Left lung (tissue), 10 donors: ENCODE results near the gene RGS17. TPM values are rescaled to one million over a fixed set of nuclear protein-coding genes. Genes with fewer than 3 reads are reported as not detected.

Experiments
- ATAC-seq: fragments of 200-7000 bp; cut with Tn5 transposase; one replicate; pipeline ENCODE4 v1.9.1; 2020; ENCODE audit warnings: moderate library complexity
- DNase-seq, 4 donors: peaks; one replicate each; pipeline ENCODE4 v3.0.0-alpha.2; 2013 to 2020
- H3K27ac ChIP-seq, 2 donors: fragments of 200-600 bp; sonication (generic) in 1 of 2; one replicate each; pipeline versions ENCODE4 v1.5.0 to v1.8.0; 2020 to 2021
- H3K27me3 ChIP-seq, 2 donors: fragments of 200-600 bp; sonication (generic) in 1 of 2; one replicate each; pipeline versions ENCODE4 v1.5.0 to v1.8.0; 2020 to 2021
- H3K36me3 ChIP-seq, 2 donors: fragments of 200-600 bp; sonication (generic) in 1 of 2; one replicate each; pipeline versions ENCODE4 v1.5.0 to v1.8.0; 2020 to 2021
- H3K4me1 ChIP-seq, 2 donors: fragments of 200-600 bp; one replicate each; pipeline ENCODE4 v1.8.0; 2021
- H3K4me3 ChIP-seq, 2 donors: fragments of 200-600 bp; sonication (generic) in 1 of 2; one replicate each; pipeline versions ENCODE4 v1.5.0 to v1.8.0; 2020 to 2021; ENCODE audit warnings: mild to moderate bottlenecking in 1 of 2
- H3K9me3 ChIP-seq, 2 donors: fragments of 200-600 bp; sonication (generic) in 1 of 2; one replicate each; pipeline versions ENCODE4 v1.5.0 to v1.8.0; 2020 to 2021
- intact Hi-C, 2 donors: fragments of 100-400 bp; cut with DNase I; formaldehyde crosslinking; loops; one replicate each; pipeline versions ENCODE4 v1.11.2 to v1.14.2; 2022
- polyA plus RNA-seq, 6 donors: library from polyadenylated mRNA; unstranded; fragments of 120-200 nt; gene quantifications; one replicate each; pipeline ENCODE4 v1.2.1, GENCODE V29; 2013; ENCODE audit not compliant: insufficient read length in 6 of 6
- total RNA-seq, 2 donors: library from RNA; stranded (reverse); fragmentation: NEBNext Ultra II Directional; extraction: Animal tissue kit (Norgen Biotek cat#: 25700); gene quantifications; one replicate each; pipeline ENCODE4 v1.2.1, GENCODE V29; 2021
- TF ChIP-seq, protein P1 (sequence below), 2 donors: fragments of 200-600 bp; sonication (generic) in 1 of 2; IDR thresholded peaks; one replicate each; pipeline versions ENCODE4 v1.5.0 to v1.8.0; 2021; ENCODE audit warnings: antibody characterized with exemption in 2 of 2
- donor health status: DM: no; HTN: yes; CAD: no.
- donor health status: DM: no; HTN: no; CAD: no.

Gene RGS17
- total and polyA plus RNA-seq, 8 donors, result 0.15 to 2.7 (median 2.3) TPM

DNA sequence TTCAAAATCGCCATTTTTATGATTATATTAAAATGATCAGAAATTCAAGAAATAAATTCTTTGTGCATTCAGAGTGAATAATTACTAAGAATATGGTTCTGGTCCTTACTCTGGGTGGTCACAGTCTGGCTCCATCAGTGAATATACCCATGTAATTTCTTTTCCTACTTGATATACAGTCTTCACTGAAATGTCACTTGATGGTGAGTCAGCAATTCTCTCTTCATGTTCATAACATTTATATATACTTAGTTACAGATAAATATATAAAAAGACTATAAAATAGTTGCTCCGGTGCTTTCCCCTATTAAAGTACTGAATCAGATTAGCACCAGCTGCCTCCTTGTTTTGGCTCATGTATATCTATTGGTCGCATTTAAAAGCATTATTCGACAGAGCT, 72.2 kb downstream of the RGS17 start:
- TF ChIP-seq, protein P1, sequence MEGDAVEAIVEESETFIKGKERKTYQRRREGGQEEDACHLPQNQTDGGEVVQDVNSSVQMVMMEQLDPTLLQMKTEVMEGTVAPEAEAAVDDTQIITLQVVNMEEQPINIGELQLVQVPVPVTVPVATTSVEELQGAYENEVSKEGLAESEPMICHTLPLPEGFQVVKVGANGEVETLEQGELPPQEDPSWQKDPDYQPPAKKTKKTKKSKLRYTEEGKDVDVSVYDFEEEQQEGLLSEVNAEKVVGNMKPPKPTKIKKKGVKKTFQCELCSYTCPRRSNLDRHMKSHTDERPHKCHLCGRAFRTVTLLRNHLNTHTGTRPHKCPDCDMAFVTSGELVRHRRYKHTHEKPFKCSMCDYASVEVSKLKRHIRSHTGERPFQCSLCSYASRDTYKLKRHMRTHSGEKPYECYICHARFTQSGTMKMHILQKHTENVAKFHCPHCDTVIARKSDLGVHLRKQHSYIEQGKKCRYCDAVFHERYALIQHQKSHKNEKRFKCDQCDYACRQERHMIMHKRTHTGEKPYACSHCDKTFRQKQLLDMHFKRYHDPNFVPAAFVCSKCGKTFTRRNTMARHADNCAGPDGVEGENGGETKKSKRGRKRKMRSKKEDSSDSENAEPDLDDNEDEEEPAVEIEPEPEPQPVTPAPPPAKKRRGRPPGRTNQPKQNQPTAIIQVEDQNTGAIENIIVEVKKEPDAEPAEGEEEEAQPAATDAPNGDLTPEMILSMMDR (IDR thresholded peaks at IDR 0.05), result no peak
- no peak overlapping the region for H3K4me3 ChIP-seq
- no peaks in the 10 kb centered on the region for H3K27me3 ChIP-seq
- H3K9me3 ChIP-seq, result peaks cover 0 to 2% of the 10 kb centered on the region in 2 donors
- intact Hi-C loops, result no loop called here
- DNase-seq (no peak), ATAC-seq (no peak)
- H3K36me3 ChIP-seq, result no peaks in the 10 kb centered on the region
- H3K27ac ChIP-seq, result no peak overlapping the region
- no peaks in the 10 kb centered on the region for H3K4me1 ChIP-seq

DNA sequence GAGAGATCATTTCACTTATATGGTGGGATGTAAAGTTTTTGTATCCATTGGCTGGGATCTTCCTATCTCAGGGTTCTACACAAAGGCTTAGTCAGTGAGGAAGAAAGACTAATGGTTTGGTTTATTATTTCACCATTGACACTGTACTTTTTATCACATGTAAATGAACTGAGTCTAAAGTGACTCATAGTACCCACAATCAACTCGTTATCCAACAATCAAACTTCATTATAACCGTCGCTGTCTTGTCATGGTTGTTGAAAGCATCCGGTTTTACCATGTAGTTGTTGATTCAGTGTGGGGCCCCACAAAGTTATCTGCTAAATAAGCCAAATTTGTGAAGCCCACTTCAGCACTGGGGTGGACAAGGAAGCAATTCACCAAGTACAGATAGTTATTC, 72.8 kb downstream of the RGS17 start:
- H3K27me3 ChIP-seq, result no peaks in the 10 kb centered on the region
- no peak for ATAC-seq
- intact Hi-C loops, result no loop called here
- H3K27ac ChIP-seq, result no peak overlapping the region
- TF ChIP-seq, protein P1 (IDR thresholded peaks at IDR 0.05), result no peak
- H3K9me3 ChIP-seq, result no peaks in the 10 kb centered on the region
- no peaks in the 10 kb centered on the region for H3K4me1 ChIP-seq
- no peaks in the 10 kb centered on the region for H3K36me3 ChIP-seq
- H3K4me3 ChIP-seq, result no peak overlapping the region
- no peak for DNase-seq

DNA sequence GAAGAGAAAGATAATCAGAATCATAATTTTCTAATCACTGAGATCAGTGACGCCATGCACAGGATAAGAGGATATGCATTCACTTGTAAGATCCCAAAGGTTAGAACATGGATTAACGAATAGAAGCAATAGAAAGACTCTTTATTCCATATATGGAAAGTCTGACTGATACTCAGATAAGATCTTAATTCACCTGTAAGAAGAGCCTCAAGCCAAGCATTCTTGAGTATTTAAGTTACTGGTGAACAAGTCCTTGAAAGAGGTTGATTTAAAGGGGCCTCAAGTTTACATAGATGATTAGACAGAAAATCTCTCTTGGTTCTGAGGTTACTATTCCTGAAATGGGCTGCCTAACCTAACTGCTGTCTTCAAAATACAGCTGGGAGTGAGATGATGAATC, 74.8 kb downstream of the RGS17 start:
- ATAC-seq, result no peak

DNA sequence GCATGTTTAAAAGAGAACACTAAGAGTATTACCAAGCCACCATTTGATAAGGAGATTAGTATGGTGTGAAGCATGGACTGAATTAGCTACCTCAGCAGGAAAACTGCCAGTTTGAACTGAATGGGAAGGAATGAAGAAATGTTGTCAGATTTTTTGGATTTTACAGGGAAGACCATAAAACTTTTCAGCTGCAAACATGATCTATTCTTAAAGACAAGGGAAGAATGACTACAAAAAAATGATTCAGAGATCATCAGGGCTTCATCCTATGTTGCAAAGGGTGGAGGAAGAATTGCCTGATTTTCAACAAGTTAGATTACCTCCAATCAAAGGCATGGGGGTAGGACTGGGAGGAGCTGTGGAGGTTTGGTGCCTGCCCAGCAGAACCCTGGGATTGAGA, 79.3 kb downstream of the RGS17 start:
- intact Hi-C loops, result no loop called here
- H3K36me3 ChIP-seq, result no peaks in the 10 kb centered on the region
- DNase-seq (no peak), ATAC-seq (no peak)
- no peak overlapping the region for H3K27ac ChIP-seq
- no peaks in the 10 kb centered on the region for H3K9me3 ChIP-seq
- no peaks in the 10 kb centered on the region for H3K4me1 ChIP-seq
- H3K27me3 ChIP-seq, result no peaks in the 10 kb centered on the region
- TF ChIP-seq, protein P1 (IDR thresholded peaks at IDR 0.05), result no peak
- no peak overlapping the region for H3K4me3 ChIP-seq

More for the DNA sequence above, 74.8 kb downstream of the RGS17 start:
- Histone ChIP-seq H3K27ac (no peak overlapping the region), H3K36me3 (no peaks in the 10 kb centered on the region), H3K4me1 (no peaks in the 10 kb centered on the region), H3K27me3 (no peaks in the 10 kb centered on the region), H3K9me3 (no peaks in the 10 kb centered on the region), H3K4me3 (no peak overlapping the region)
- no peak for DNase-seq
- TF ChIP-seq, protein P1 (IDR thresholded peaks at IDR 0.05), result no peak
- intact Hi-C loops, result no loop called here

DNA sequence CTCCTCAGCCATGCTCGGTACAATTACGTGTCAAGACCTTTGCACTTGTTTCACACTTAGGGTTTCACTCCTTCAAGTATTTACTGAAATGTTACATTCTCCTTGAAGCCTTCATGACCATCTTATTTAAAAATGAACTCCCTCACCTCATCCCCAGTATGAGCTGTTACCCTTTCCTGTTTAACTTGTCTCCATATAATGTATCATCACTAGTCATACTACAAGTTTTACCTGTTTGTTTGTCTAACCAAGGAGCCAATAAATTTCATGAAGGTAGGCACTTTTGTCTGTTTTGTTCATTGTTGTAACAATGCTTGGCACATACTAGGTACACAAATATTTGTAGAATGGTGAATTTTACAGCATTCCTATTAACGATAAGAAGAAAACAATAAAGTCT, 82.5 kb downstream of the RGS17 start:
- no peaks in the 10 kb centered on the region for H3K36me3 ChIP-seq
- TF ChIP-seq, protein P1 (IDR thresholded peaks at IDR 0.05), result no peak
- intact Hi-C loops, result no loop called here
- no peaks in the 10 kb centered on the region for H3K4me1 ChIP-seq
- H3K4me3 ChIP-seq, result no peak overlapping the region
- no peak for ATAC-seq
- no peak for DNase-seq
- H3K9me3 ChIP-seq, result no peaks in the 10 kb centered on the region
- no peak overlapping the region for H3K27ac ChIP-seq
- no peaks in the 10 kb centered on the region for H3K27me3 ChIP-seq
